HG03439 (cell line): ENCODE data around the gene TIMM21.

ENCODE experiments used
- ATAC-seq: cut with Tn5 transposase; IDR thresholded peaks from one replicate; pipeline ENCODE4 v1.9.1; 2021; ENCODE audit warnings: mild to moderate bottlenecking, moderate library complexity; ENCODE audit not compliant: unreplicated experiment

The TIMM21 gene

DNA sequence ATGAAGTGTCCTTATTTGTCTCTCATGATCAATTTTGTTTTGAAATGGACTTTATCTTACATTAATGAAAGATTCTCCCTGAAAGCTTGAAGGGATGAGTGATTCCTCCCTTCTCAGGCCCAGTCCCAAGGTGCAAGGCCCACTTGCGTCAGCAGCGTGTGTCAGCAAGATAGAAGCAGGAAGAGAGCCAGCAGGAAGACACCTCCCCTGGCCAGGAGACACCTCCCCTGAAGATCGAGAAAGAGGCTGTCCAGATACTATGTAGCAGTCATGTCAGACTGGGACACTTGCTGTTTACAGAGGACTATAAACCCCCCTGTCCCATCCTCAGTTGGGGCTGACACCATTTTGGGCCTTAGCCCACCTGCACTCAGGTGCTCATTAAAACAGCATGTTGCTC is 38.3 kb downstream of the TIMM21 start:
- no peak for ATAC-seq

DNA sequence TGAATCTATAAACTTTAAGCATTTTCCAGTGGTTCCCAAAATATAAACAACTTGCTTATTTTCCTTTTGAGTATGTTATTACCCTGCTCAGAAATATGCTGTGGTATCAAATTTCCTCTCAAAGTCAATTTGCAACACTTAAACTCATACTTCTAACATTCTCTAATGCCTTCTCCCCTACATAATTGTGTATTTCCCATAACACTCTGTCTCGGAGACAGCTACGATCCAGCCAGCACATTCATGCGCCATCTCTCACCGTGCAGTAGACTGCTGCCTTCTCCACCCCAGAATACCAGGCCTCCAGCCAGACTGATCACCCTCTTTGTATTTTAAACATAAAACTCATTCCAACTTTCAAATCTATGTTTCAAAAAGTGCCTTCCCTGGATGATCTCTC is 41.8 kb downstream of the TIMM21 start:
- no peak for ATAC-seq

DNA sequence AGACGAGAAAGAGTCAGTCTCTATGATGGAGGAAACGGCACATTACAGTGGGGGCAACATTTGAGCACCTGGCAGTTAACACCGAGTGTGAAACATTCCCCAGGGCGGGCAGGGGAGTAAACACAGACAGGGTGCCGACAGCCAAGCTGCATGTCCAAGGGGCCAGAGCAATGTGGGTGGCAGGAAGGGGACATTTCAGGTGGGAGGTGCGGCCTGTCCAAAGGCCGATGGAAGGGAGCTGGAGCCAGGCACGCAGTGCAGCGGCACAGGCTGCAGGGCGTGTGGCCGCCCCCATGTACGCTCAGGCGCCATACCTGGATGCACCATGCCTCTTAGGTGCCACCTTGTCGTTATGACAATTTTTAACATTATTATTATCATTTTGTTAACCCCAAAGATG is 43.3 kb downstream of the TIMM21 start:
- ATAC-seq = no peak

DNA sequence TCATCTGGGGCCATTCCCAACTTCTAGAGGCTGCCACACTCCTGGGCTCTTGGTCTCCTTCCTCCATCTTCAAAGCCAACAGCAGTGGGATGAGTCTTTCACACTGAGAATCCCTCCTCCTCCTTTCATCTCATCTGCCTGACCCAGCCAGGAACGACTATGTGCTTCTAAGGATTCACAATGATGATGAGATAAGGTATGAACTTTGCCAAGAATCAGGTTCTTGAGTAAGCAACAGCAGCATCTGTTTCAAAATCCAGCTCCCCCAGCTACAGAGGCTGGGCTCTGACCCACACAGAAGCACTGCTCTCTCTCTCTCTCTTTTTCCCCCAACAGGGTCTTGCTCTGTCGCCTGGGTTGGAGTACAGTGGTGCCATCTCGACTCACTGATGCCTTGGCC is 46.4 kb downstream of the TIMM21 start:
- ATAC-seq = no peak

DNA sequence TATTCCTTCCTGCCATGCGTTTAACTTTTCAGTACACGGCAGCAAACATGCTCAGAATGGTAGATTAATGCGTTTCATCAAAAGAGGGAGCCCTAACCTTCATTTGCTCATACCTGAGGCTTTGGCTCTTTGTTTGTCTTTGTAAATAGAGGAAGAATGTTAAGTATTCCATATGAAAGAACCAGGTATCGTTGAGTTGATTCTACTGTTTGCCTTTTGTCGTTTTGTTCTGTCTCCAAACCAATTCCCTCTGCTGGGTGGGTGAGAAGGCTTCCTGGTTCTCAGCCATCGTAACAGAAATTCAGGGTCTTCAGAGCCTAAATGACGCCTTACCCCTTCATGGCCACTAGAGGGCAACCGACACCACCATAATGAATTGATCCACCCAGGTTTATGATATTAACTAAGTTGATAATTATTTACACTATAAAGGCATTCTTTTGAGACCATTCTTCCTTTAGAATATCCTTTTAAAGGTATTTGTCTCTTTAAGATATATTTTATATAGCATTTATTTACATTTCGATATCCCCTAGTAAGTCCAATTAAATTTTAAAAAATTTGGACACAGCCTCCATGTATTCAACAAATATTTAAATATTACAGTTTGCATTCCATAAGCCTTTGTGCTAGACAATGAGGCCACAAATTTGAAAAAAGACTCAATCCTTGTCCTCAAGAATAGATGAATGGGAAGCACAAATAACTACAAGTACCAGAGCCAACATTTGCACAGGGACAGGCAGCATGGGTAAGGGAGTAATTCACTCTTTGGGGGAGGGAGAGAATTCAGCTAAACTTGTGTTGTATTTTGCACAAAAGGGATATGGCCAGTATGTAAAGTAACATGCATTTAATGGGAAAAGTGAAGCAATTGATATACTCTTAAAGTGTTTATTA is 48.1 kb downstream of the TIMM21 start:
- ATAC-seq = peak; percentile 83

DNA sequence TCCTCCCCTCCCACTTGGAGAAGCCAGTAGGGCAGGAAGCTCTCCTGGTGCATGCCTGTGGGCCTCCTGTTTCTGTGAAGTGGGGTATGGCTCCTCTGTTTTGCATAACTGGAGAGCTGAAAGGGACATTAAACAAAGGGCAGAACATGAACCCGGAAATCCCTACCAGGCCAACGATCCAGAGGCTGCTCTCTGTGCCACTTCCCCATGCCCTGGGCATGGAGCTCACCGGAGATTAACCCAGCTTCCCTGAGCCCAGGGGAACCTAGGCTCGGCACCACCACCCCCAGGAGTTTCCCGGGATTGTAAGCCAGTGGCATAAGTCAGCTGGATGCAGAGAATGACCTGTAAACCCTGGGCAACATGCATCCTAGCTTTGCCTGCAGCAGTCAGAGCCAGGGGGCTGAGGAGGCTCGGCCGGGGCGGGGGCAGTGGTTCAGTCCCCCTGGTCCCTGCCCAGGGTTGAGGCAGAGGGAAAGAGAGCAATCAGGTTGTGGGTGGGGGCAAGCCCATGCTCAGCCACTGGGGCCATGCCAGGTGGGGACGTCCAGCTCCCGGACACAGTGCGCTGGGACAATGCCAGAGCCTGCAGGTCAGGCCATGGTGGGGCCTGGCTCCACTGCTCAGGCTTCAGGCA is 49.5 kb downstream of the TIMM21 start:
- no peak for ATAC-seq

DNA sequence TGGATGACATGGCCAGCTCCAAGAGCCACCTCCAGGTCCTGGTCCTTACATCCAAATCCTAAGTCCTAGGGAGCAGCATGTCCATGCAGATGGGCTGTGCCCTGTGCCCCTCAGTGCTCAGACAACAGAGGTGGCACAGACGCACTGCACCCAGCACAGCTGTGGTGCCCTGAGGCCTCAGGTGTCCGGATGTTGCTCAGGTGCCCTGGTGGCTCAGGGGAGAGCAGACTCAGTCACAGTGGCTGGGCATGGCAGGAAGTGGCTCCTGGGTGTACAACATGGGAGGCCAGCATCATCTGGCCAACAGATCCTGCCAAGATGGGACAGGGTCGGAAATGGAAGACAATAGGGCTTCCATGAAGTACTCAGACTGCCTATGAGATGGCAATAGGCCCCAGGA is 50.1 kb downstream of the TIMM21 start:
- ATAC-seq = no peak

DNA sequence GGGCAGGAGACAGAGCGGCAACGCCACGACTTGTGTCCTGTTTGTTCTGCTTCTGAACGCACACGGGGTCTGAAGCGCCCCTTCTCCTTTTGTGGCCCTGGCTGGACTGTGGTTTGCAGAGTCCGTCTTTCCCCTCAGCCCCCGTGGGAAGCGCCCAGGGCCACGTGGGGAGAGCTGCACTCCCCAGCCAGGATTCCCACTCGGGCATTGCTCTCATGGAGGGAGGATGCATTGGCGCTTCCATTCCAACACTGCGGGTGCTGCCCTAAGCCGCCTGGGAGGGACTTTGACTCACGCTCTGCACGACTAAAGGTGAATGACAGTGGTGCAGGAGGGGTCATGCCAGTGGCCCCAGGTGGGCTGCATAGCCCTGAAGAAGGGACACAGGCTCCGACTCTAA is 52.5 kb downstream of the TIMM21 start:
- no peak for ATAC-seq

DNA sequence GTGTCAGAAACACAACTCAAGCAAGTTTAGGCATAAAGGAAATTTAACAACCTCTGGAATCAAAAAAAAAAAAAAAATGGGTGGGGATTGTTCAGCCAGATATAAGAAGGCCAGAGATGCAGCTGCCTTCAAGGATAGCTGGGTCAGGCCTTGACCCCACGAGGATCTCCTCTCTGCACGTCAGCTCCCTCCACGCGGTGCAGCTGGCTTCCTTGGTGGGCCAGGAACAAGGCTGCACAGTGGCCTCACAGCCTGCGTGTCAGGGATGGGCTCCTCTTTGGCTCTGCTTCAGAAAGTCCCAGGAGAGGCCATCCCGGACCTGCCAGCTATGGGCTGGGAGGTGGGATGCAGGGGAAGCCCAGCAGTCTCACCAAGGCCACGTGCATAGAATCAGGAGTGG is 55.5 kb downstream of the TIMM21 start:
- no peak for ATAC-seq

DNA sequence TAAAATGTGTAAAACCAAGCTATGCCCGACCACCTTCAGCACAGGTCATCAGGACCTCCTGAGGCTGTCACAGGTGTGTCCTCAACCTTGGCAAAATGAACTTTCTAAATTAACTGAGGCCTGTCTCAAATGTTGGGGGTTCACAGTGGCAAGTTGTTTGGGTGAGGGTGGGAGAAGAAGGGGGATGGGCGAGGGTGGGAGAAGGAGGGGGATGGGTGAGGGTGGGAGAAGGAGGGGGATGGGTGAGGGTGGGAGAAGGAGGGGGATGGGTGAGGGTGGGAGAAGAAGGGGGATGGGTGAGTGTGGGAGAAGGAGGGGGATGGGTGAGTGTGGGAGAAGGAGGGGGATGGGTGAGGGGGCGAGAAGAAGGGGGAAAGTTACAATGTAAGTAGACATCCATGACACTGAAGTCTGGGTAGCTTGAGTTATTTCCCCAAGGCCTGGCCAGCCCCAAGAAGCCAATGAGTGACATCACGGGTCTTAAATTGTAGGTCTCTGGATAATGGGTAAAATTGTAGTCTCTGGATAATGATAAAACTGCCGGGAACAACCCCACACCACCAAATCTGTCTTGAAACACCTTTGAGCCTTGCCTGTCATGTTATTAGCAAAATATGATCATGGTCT is 56.3 kb downstream of the TIMM21 start:
- no peak for ATAC-seq
